Activated T-cell treated with anti-CD3 and anti-CD28 coated beads for 1 hour (primary cell): Measurements from ENCODE around the gene DLEU7.

Source experiments
- DNase-seq: peaks from one replicate; pipeline ENCODE4 v3.0.0-alpha.2; 2020; ENCODE audit warnings: low read depth

The DLEU7 gene

GRCh38 chr13:50843257-50844083 is at the start of gene DLEU7:
TSS of gene DLEU7 (minus strand) at chr13:50843692. CDS start at chr13:50843646, 46 bp downstream.
- no peak for DNase-seq

GRCh38 chr13:50892210-50892944 is 48.9 kb upstream of the DLEU7 start:
- DNase-seq, result no peak

GRCh38 chr13:50891206-50891605 is 47.7 kb upstream of the DLEU7 start:
- no peak for DNase-seq

- no peak for DNase-seq
Measured at GRCh38 chr13:50889317-50889716, 45.8 kb upstream of the DLEU7 start.

- no peak for DNase-seq
Measured at GRCh38 chr13:50888362-50888761, 44.9 kb upstream of the DLEU7 start.

- no peak for DNase-seq
Measured at GRCh38 chr13:50887151-50887550, 43.7 kb upstream of the DLEU7 start.

GRCh38 chr13:50884265-50884664 is 40.8 kb upstream of the DLEU7 start:
- DNase-seq, result no peak

GRCh38 chr13:50883728-50884127 is 40.2 kb upstream of the DLEU7 start:
- DNase-seq, result no peak

GRCh38 chr13:50882816-50883435 is 39.4 kb upstream of the DLEU7 start:
- DNase-seq, result no peak

GRCh38 chr13:50873991-50874390 is 30.5 kb upstream of the DLEU7 start:
- no peak for DNase-seq

- DNase-seq, result no peak
Measured at GRCh38 chr13:50873467-50873866, 30.0 kb upstream of the DLEU7 start.

GRCh38 chr13:50871405-50871804 is 27.9 kb upstream of the DLEU7 start:
- no peak for DNase-seq

- DNase-seq, result no peak
Measured at GRCh38 chr13:50867637-50867945, 24.1 kb upstream of the DLEU7 start.

GRCh38 chr13:50866817-50867636 is 23.5 kb upstream of the DLEU7 start:
- no peak for DNase-seq

GRCh38 chr13:50864492-50864891 is 21.0 kb upstream of the DLEU7 start:
- no peak for DNase-seq

GRCh38 chr13:50855681-50856080 is 12.2 kb upstream of the DLEU7 start:
- no peak for DNase-seq

GRCh38 chr13:50850445-50850844 is 7.0 kb upstream of the DLEU7 start:
- no peak for DNase-seq

GRCh38 chr13:50847501-50847900 is 4.0 kb upstream of the DLEU7 start:
- DNase-seq, result no peak

- no peak for DNase-seq
Measured at GRCh38 chr13:50846861-50847475, 3.5 kb upstream of the DLEU7 start.

GRCh38 chr13:50845211-50845610 is 1.7 kb upstream of the DLEU7 start:
- no peak for DNase-seq

- no peak for DNase-seq
Measured at GRCh38 chr13:50844084-50844875, 788 bp upstream of the DLEU7 start.
